Choroid plexus epithelial cell (primary cell): Measurements from ENCODE around the gene CD200.
A peak's percentile ranks its signal among the peaks of the same experiment; 100 is the strongest.

ENCODE experiments used
- DNase-seq: peaks from one replicate; pipeline ENCODE4 v3.0.0-alpha.2; 2010; ENCODE audit warnings: low read depth
- H3K4me3 ChIP-seq: 2 replicates; pipeline ENCODE4 v1.5.1; 2011; ENCODE audit warnings: low read depth, mild to moderate bottlenecking, control low read depth, low read length, moderate library complexity
- TF ChIP-seq, protein P1 (sequence below): conservative IDR thresholded peaks from 2 replicates; pipeline ENCODE4 v1.5.1; 2011; ENCODE audit warnings: low read depth, mild to moderate bottlenecking, control low read depth, inconsistent platforms, low read length, moderate library complexity

CD200 gene

DNA sequence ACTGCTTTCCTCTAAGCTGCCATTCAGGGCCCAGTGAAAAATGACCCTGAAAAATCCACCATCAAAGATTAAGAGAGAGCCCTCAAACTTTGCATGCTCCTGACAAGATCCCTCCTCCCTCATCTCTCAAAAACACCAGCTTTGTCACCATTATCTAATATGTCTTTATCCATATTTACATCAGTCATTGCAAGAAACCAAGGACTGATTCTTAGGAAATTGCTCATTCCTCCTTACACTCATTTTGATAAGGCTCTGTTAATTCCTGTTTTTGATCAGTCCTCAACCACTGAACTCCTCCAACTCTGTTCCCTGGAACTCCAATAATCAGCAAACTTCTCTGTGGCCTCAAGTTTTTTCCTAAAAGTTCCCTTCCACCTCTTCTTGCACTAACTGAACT, 51.8 kb downstream of the CD200 start:
- TF ChIP-seq, protein P1, sequence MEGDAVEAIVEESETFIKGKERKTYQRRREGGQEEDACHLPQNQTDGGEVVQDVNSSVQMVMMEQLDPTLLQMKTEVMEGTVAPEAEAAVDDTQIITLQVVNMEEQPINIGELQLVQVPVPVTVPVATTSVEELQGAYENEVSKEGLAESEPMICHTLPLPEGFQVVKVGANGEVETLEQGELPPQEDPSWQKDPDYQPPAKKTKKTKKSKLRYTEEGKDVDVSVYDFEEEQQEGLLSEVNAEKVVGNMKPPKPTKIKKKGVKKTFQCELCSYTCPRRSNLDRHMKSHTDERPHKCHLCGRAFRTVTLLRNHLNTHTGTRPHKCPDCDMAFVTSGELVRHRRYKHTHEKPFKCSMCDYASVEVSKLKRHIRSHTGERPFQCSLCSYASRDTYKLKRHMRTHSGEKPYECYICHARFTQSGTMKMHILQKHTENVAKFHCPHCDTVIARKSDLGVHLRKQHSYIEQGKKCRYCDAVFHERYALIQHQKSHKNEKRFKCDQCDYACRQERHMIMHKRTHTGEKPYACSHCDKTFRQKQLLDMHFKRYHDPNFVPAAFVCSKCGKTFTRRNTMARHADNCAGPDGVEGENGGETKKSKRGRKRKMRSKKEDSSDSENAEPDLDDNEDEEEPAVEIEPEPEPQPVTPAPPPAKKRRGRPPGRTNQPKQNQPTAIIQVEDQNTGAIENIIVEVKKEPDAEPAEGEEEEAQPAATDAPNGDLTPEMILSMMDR, result no peak
- no peak overlapping the region for H3K4me3 ChIP-seq
- DNase-seq, result no peak

GRCh38 chr3:112388972-112389371, 56.0 kb downstream of the CD200 start:
- no peak for DNase-seq
- TF ChIP-seq, protein P1, result no peak
- H3K4me3 ChIP-seq, result no peak overlapping the region

GRCh38 chr3:112389961-112390360, 57.0 kb downstream of the CD200 start:
- DNase-seq, result peak; percentile 26
- H3K4me3 ChIP-seq, result no peak overlapping the region
- TF ChIP-seq, protein P1, result no peak

- no peak overlapping the region for H3K4me3 ChIP-seq
- DNase-seq, result peak; percentile 99
- TF ChIP-seq, protein P1, result no peak
These were observed 58.1 kb downstream of the CD200 start for GRCh38 chr3:112390783-112391641.

DNA sequence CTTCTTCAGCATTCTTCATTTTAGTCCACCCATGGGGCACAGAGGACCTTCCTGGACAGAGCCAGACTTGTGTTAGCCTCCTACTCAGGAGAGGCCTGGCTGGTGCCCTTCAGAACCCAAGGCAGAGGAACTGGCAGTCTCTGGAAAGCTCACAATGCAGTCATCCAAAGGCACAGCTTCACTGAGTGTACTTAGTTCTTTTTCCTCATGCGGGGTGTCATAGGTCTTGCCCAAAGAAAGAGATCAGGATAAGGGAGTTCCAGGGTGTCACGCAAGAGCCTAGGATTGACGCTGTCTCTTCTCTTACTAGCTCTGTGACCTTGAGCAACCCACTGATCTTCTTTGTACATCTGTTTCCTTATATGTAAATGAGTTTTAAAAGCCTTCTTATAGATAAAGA, 58.7 kb downstream of the CD200 start:
- no peak overlapping the region for H3K4me3 ChIP-seq
- no peak for DNase-seq

DNA sequence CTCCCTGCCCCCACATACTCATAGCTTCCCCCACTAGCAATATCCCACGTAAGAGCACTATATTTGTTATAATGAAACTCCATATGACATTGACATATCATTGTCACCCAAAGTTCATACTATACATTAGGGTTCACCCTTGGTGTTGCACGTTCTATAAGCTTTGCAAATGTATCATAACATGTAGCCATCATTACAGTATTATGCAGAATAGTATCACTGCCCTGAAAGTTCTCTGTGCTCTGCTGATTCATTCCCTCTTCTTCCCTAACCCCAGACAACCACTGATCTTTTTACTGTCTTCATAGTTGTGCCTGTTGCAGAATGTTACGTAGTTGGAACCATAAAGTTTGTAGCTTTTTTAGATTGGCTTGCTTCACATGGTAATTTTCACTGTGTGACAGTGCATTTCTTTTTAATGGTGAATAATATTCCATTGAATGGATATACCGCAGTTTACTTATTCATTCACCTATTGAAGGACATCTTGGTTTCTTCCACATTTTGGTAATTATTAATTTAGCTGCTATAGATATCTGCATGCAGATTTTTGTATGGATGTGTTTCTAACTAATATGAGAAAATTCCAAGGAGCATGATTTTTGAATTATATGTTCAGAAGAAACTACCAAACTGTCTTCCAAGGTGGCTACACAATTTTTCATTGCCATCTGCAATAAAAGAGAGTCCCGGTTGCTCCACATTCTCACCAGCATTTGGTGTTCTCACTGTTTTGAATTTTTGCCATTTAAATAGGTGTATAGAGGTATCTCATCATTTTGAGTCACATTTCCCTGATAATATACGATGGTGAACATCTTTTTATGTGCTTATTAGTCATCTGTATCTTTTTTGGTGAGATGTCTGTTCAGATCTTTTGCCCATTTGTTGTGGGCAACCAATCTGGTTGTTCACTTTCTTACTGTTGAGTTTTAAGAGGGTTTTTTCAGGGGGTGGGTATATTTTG, 59.7 kb downstream of the CD200 start:
- no peak overlapping the region for H3K4me3 ChIP-seq
- no peak for DNase-seq
- TF ChIP-seq, protein P1, result no peak

More for the DNA sequence above, 58.7 kb downstream of the CD200 start:
- TF ChIP-seq, protein P1, result no peak
